MCF 10A (cell line): ENCODE data around the gene CST7. TPM values are rescaled to one million over a fixed set of nuclear protein-coding genes. Genes with fewer than 3 reads are reported as not detected.

Experiments
- BruUV-seq: library from RNA; stranded (reverse); fragments of 400-500 nt; replicated peaks from 2 replicates; lab custom pipeline; 2021; lab: Mats Ljungman, UMichigan
- CTCF ChIA-PET: fragments of 300-600 bp; sonication (Branson Sonifier 250); formaldehyde crosslinking; extraction: SDS; loops from one replicate; lab custom pipeline; 2021; ENCODE audit warnings: antibody characterized with exemption, inconsistent platforms; lab: Yijun Ruan, JAX
- POLR2A ChIA-PET: fragments of 300-600, 350-650 bp; sonication (Branson Sonifier 250); formaldehyde crosslinking; extraction: SDS; loops from one replicate; lab custom pipeline; 2020; ENCODE audit warnings: antibody characterized with exemption, inconsistent platforms; lab: Yijun Ruan, JAX
- DNase-seq: peaks from one replicate; pipeline ENCODE4 v3.0.0-alpha.2; 2018; ENCODE audit not compliant: unreplicated experiment
- H3K27ac Mint-ChIP-seq: one replicate; pipeline ENCODE4 v1.8.0; 2022; ENCODE audit warnings: mild to moderate bottlenecking, low read depth, mixed read lengths; ENCODE audit not compliant: unreplicated experiment
- H3K27me3 Mint-ChIP-seq: one replicate; pipeline ENCODE4 v1.8.0; 2022; ENCODE audit warnings: mixed read lengths; ENCODE audit not compliant: insufficient read depth, unreplicated experiment
- H3K36me3 Mint-ChIP-seq: one replicate; pipeline ENCODE4 v1.8.0; 2022; ENCODE audit warnings: mild to moderate bottlenecking, moderate library complexity, mixed read lengths; ENCODE audit not compliant: insufficient read depth, unreplicated experiment
- H3K4me1 Mint-ChIP-seq: one replicate; pipeline ENCODE4 v1.8.0; 2022; ENCODE audit warnings: mixed read lengths; ENCODE audit not compliant: insufficient read depth, unreplicated experiment
- H3K4me3 Mint-ChIP-seq: one replicate; pipeline ENCODE4 v1.8.0; 2022; ENCODE audit warnings: mild to moderate bottlenecking, moderate library complexity, mixed read lengths; ENCODE audit not compliant: unreplicated experiment
- H3K9me3 Mint-ChIP-seq: one replicate; pipeline ENCODE4 v1.8.0; 2022; ENCODE audit warnings: mixed read lengths; ENCODE audit not compliant: unreplicated experiment
- intact Hi-C: fragments of 100-400 bp; cut with micrococcal nuclease; formaldehyde crosslinking; loops from 2 replicates; pipeline ENCODE4 v1.14.1; 2022
- total RNA-seq: library from RNA; stranded (reverse); gene quantifications from 2 replicates; pipeline ENCODE4 v1.2.3, GENCODE V29; 2022
- TF ChIP-seq, protein P1 (sequence below): fragments of 200-600 bp; IDR thresholded peaks from one replicate; pipeline ENCODE4 v1.8.0; 2022; ENCODE audit warnings: antibody characterized with exemption, mild to moderate bottlenecking; ENCODE audit not compliant: unreplicated experiment

Gene CST7
- total RNA-seq, 1 experiment from 2014 or later = not detected

DNA sequence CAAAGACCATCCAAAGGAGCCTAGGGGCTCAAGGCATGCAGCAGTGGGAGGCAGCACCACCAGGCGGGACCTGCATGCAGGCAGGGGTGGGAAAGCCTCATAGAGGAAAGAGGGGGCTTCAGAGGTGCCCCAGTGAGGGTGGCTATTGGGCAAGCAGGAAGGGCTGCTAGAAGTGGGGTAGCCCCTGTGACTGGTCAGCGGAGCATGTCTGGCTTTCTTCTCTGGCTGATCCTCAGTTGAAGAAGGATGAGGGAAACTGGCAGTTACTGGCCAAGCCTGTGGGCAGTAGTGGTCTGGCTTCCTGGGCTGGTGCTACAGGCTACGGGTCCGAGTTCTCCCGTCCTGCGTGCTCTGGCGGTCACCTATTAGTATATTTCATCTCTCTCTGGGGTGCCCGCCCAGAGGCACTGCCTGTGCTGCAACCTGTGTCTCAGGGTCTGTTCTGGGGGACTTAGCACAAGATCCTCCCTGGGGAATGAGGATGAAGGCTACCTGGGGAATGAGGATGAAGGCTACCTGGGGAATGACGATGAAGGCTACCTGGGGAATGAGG lies 35.9 kb upstream of the CST7 start:
- DNase-seq = no peak
- no peaks in the 10 kb centered on the region for H3K4me1 Mint-ChIP-seq
- BruUV-seq = no TSS peak
- H3K27me3 Mint-ChIP-seq = peaks cover 10% of the 10 kb centered on the region
- no peaks in the 10 kb centered on the region for H3K36me3 Mint-ChIP-seq
- ChIA-PET CTCF (interaction anchor here (0.6 to 1.1 kb wide), 5 partner anchors 17 to 1031 kb away, joined by 3 to 5 read pairs (median 3); no protein-coding TSS in a partner anchor), POLR2A (no interaction called here)
- H3K9me3 Mint-ChIP-seq = no peaks in the 10 kb centered on the region
- H3K27ac Mint-ChIP-seq = no peak overlapping the region
- TF ChIP-seq, protein P1, sequence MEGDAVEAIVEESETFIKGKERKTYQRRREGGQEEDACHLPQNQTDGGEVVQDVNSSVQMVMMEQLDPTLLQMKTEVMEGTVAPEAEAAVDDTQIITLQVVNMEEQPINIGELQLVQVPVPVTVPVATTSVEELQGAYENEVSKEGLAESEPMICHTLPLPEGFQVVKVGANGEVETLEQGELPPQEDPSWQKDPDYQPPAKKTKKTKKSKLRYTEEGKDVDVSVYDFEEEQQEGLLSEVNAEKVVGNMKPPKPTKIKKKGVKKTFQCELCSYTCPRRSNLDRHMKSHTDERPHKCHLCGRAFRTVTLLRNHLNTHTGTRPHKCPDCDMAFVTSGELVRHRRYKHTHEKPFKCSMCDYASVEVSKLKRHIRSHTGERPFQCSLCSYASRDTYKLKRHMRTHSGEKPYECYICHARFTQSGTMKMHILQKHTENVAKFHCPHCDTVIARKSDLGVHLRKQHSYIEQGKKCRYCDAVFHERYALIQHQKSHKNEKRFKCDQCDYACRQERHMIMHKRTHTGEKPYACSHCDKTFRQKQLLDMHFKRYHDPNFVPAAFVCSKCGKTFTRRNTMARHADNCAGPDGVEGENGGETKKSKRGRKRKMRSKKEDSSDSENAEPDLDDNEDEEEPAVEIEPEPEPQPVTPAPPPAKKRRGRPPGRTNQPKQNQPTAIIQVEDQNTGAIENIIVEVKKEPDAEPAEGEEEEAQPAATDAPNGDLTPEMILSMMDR = no peak
- intact Hi-C loops = no loop called here
- H3K4me3 Mint-ChIP-seq = no peak overlapping the region

DNA sequence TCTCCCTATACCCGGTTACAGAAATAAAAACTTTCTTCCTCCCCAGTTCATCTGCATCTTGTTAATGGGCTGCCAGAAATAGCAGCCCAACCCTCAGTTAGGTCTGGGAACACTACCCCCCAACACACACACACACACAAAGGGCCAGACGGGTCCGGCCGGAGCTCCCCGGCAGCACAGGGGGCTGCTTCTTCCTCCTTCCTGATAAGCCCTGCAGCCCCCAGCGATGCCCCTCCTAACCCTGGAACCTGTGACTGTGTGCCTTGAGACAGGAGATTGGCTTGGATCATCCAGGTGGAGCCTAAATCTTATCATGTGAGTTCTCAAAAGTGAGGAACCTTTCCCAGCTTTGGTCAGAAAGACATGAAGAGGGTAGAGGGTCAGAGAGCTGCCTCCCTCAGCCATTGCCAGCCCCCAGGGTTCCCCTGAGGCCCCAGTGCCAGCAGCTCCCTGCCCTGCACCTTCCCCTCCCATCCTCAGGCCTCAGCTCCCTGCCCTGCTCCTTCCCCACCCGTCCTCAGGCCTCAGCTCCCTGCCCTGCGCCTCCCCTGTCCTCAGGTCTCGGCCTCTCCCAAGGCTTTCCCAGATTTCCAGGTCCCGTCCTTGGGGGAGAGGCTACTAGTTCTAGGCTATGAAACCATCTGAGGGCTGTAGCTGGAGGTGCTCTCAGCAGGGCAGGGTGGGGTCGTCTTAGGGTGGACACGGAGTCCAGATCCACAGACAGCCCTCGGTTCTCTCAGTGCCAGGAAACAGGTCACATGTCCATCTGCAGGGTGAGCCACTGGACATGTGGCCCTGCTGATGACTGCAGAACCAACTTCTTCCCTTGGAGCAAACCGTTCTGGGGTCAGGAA lies 34.5 kb upstream of the CST7 start:
- no peak overlapping the region for H3K4me3 Mint-ChIP-seq
- TF ChIP-seq, protein P1 = no peak
- H3K27me3 Mint-ChIP-seq = peaks cover 10% of the 10 kb centered on the region
- no peaks in the 10 kb centered on the region for H3K9me3 Mint-ChIP-seq
- no peak overlapping the region for H3K27ac Mint-ChIP-seq
- no peak for DNase-seq
- CTCF ChIA-PET = interaction anchor here (1.1 to 7.8 kb wide), 2 partner anchors 16 to 1010 kb away, joined by 3 to 61 read pairs; no protein-coding TSS in a partner anchor
- BruUV-seq = no TSS peak
- no peaks in the 10 kb centered on the region for H3K4me1 Mint-ChIP-seq
- POLR2A ChIA-PET = no interaction called here
- no peaks in the 10 kb centered on the region for H3K36me3 Mint-ChIP-seq
- intact Hi-C loops = loop anchor here (5.0 kb wide), 1 partner anchor 917 kb away; no protein-coding TSS in a partner anchor

DNA sequence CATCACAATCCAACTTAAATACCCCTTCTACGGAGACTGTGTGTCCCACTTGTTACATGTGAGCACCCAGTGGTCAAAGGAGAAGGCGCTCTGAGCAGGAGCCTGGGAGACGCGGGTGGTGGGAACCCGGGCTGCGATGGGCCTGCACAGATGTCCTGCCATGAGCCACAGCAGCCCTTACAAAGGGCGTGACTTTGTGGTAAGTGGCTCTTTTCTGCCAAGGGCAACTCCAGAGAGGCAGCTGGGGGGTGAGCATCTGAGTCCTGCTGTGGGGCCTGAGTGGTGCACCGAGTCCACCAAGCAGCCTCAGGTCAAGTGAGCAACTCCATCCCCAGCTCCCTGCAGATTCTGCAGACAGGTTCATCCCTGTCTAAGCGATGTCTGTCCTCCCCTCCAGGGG lies 33.6 kb upstream of the CST7 start:
- Mint-ChIP-seq H3K9me3 (no peaks in the 10 kb centered on the region), H3K4me1 (no peaks in the 10 kb centered on the region), H3K36me3 (no peaks in the 10 kb centered on the region), H3K27me3 (peaks cover 10% of the 10 kb centered on the region), H3K4me3 (no peak overlapping the region), H3K27ac (no peak overlapping the region)
- ChIA-PET CTCF (interaction anchor here (0.7 to 7.8 kb wide), 3 partner anchors 10 to 1314 kb away, joined by 3 to 61 read pairs (median 5); no protein-coding TSS in a partner anchor), POLR2A (no interaction called here)
- TF ChIP-seq, protein P1 = no peak
- no peak for DNase-seq
- intact Hi-C loops = loop anchor here (5.0 kb wide), 1 partner anchor 918 kb away; no protein-coding TSS in a partner anchor
- BruUV-seq = no TSS peak

DNA sequence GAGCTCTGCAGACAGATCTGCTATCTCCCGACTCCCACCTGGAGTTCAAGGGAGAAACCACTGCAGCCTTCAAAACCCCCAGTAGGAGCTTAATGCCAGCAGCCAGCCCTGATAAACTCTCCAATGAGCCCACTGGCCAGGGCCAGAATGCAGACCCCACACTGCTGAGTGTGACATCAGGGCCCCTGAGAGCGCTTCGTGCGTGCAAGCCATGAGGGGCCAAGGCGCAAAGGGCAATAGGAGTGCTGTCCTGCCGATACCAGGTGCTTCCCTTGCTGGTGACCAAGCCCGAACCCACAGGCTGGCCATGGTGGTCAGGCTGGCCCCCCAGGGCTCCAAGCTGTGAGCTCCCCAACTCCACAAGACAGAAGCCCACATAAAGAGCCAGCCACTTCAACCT lies 33.2 kb upstream of the CST7 start:
- Mint-ChIP-seq H3K9me3 (no peaks in the 10 kb centered on the region), H3K27ac (no peak overlapping the region), H3K36me3 (no peaks in the 10 kb centered on the region), H3K4me1 (no peaks in the 10 kb centered on the region), H3K4me3 (no peak overlapping the region), H3K27me3 (peaks cover 10% of the 10 kb centered on the region)
- ChIA-PET CTCF (interaction anchor here (0.6 to 7.8 kb wide), 6 partner anchors 10 to 1313 kb away, joined by 3 to 61 read pairs (median 4); no protein-coding TSS in a partner anchor), POLR2A (no interaction called here)
- no TSS peak for BruUV-seq
- no peak for DNase-seq
- intact Hi-C loops = loop anchor here (5.0 kb wide), 1 partner anchor 919 kb away; no protein-coding TSS in a partner anchor
- TF ChIP-seq, protein P1 = no peak
